ENCODE measurements around the gene LAMB4.

DNA sequence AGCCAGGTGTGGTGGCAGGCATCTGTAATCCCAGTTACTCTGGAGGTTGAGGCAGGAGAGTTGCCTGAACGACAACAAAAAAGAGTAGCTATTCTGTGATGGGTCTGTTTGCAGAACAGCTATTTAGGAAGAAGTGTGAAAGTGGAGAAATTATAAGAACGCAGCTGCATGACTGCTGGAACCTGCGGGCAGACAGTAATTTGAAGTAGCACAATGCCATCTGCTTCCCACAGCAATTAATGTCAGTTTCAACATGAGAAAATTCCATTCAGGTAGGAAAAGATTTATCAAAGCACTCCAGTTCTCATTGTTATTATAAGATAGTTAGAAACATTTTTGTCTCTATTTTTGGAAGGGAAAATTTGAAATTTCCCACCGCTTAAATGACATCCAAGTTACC is 148.7 kb downstream of the LAMB4 start:
- TF ChIP-seq NRF1 (IDR thresholded peaks at IDR 0.05; ENCODE audit: low read depth, low read length): no peak
- TF ChIP-seq, protein P1, sequence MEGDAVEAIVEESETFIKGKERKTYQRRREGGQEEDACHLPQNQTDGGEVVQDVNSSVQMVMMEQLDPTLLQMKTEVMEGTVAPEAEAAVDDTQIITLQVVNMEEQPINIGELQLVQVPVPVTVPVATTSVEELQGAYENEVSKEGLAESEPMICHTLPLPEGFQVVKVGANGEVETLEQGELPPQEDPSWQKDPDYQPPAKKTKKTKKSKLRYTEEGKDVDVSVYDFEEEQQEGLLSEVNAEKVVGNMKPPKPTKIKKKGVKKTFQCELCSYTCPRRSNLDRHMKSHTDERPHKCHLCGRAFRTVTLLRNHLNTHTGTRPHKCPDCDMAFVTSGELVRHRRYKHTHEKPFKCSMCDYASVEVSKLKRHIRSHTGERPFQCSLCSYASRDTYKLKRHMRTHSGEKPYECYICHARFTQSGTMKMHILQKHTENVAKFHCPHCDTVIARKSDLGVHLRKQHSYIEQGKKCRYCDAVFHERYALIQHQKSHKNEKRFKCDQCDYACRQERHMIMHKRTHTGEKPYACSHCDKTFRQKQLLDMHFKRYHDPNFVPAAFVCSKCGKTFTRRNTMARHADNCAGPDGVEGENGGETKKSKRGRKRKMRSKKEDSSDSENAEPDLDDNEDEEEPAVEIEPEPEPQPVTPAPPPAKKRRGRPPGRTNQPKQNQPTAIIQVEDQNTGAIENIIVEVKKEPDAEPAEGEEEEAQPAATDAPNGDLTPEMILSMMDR (IDR thresholded peaks at IDR 0.05): no peak
- TF ChIP-seq GATA2 (CRISPR knock-in tag; IDR thresholded peaks at IDR 0.05): no peak
- TF ChIP-seq, protein P2, sequence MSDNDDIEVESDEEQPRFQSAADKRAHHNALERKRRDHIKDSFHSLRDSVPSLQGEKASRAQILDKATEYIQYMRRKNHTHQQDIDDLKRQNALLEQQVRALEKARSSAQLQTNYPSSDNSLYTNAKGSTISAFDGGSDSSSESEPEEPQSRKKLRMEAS (IDR thresholded peaks at IDR 0.05; ENCODE audit: low read depth): no peak
